NCI-H2227 treated with DMSO at 0.1 percent for 48 hours (cell line): Measurements from ENCODE around the gene METRN.

Experiments used
- DNase-seq: peaks from one replicate; lab custom pipeline; 2025; lab: John Stamatoyannopoulos, UW

METRN gene

GRCh38 chr16:714558-715476, at the start of gene METRN:
METRN (plus strand) TSS chr16:715118; CDS start chr16:715290, 172 bp downstream.
- peak; percentile 92 for DNase-seq

- DNase-seq: no peak
These were observed 48.3 kb upstream of the METRN start for GRCh38 chr16:666572-666971.

- no peak for DNase-seq
These were observed 47.7 kb upstream of the METRN start for GRCh38 chr16:667113-667779.

GRCh38 chr16:667780-668518, 47.0 kb upstream of the METRN start, which contains the start of gene RHOT2:
RHOT2 (plus strand) TSS chr16:668132; CDS start chr16:668200, 68 bp downstream.
- DNase-seq: peak; percentile 92

- DNase-seq: no peak
These were observed 46.3 kb upstream of the METRN start for GRCh38 chr16:668519-669171.

- no peak for DNase-seq
These were observed 45.3 kb upstream of the METRN start for GRCh38 chr16:669666-670065.

GRCh38 chr16:670485-671352, 44.2 kb upstream of the METRN start:
- no peak for DNase-seq

GRCh38 chr16:671353-672131, 43.4 kb upstream of the METRN start:
- DNase-seq: no peak

GRCh38 chr16:672371-672770, 42.5 kb upstream of the METRN start:
- no peak for DNase-seq

GRCh38 chr16:672851-673250, 42.1 kb upstream of the METRN start:
- DNase-seq: no peak

GRCh38 chr16:673399-673991, 41.4 kb upstream of the METRN start:
- DNase-seq: no peak

- no peak for DNase-seq
These were observed 40.6 kb upstream of the METRN start for GRCh38 chr16:674214-674881.

GRCh38 chr16:674968-675883, 39.7 kb upstream of the METRN start, which contains the start of gene RHBDL1:
RHBDL1 (plus strand) TSS chr16:675671; CDS start chr16:675791, 120 bp downstream.
- DNase-seq: no peak

- DNase-seq: no peak
These were observed 38.9 kb upstream of the METRN start for GRCh38 chr16:675884-676564.

GRCh38 chr16:676565-676902, 38.4 kb upstream of the METRN start:
- no peak for DNase-seq

- no peak for DNase-seq
These were observed 38.0 kb upstream of the METRN start for GRCh38 chr16:676913-677312.
